ENCODE results near the gene ZNF488. TPM values are rescaled to one million over a fixed set of nuclear protein-coding genes. Genes with fewer than 3 reads are reported as not detected.

ZNF488 gene
- total RNA-seq, 4 donors from 2014 or later = 0.11 TPM; not detected in 3

GRCh38 chr10:47351899-47352815, 31.9 kb downstream of the ZNF488 start:
- no peaks in the 10 kb centered on the region for H3K4me1 ChIP-seq
- H3K27me3 ChIP-seq = no peaks in the 10 kb centered on the region
- H3K27ac ChIP-seq (replicated peaks in 1 of 4) = no peak overlapping the region
- no peaks in the 10 kb centered on the region for H3K36me3 ChIP-seq
- no peaks in the 10 kb centered on the region for H3K9me3 ChIP-seq
- no peak overlapping the region for H3K4me3 ChIP-seq
- DNase-seq (ENCODE audit: extremely low spot score) = no peak
- intact Hi-C loops (cut with DNase I) = no loop called here
- TF ChIP-seq POLR2A (IDR thresholded peaks at IDR 0.05; ENCODE audit: low read depth) (no peak), POLR2AphosphoS5 (IDR thresholded peaks at IDR 0.05) (no peak), CTCF (IDR thresholded peaks at IDR 0.05) (no peak), EP300 (IDR thresholded peaks at IDR 0.05) (no peak)
- WGBS = 91% methylated on average over 10 of the region's 14 CpGs

GRCh38 chr10:47350671-47351640, 33.1 kb downstream of the ZNF488 start:
- Histone ChIP-seq H3K4me1 (no peaks in the 10 kb centered on the region), H3K27me3 (no peaks in the 10 kb centered on the region), H3K36me3 (no peaks in the 10 kb centered on the region), H3K27ac (replicated peaks in 1 of 4) (no peak overlapping the region), H3K9me3 (no peaks in the 10 kb centered on the region), H3K4me3 (no peak overlapping the region)
- no peak for DNase-seq (ENCODE audit: extremely low spot score)
- TF ChIP-seq CTCF (IDR thresholded peaks at IDR 0.05) = no peak
- TF ChIP-seq POLR2AphosphoS5 (IDR thresholded peaks at IDR 0.05) = no peak
- no peak for TF ChIP-seq POLR2A (IDR thresholded peaks at IDR 0.05; ENCODE audit: low read depth)
- TF ChIP-seq EP300 (IDR thresholded peaks at IDR 0.05) = no peak
- WGBS = 90% methylated on average over 20 of the region's 39 CpGs
- intact Hi-C loops (cut with DNase I) = no loop called here

- intact Hi-C loops (cut with DNase I) = no loop called here
- no peak for DNase-seq (ENCODE audit: extremely low spot score)
- 96% methylated on average over 14 of the region's 31 CpGs for WGBS
- Histone ChIP-seq H3K4me3 (no peak overlapping the region), H3K9me3 (no peaks in the 10 kb centered on the region), H3K36me3 (no peaks in the 10 kb centered on the region), H3K27me3 (no peaks in the 10 kb centered on the region), H3K4me1 (no peaks in the 10 kb centered on the region), H3K27ac (replicated peaks in 1 of 4) (no peak overlapping the region)
- TF ChIP-seq POLR2A (IDR thresholded peaks at IDR 0.05; ENCODE audit: low read depth) (no peak), CTCF (IDR thresholded peaks at IDR 0.05) (no peak), POLR2AphosphoS5 (IDR thresholded peaks at IDR 0.05) (no peak)
Measured at GRCh38 chr10:47349941-47350371, 34.1 kb downstream of the ZNF488 start.

- Histone ChIP-seq H3K27ac (replicated peaks in 1 of 4) (no peak overlapping the region), H3K4me1 (no peaks in the 10 kb centered on the region), H3K27me3 (no peaks in the 10 kb centered on the region), H3K9me3 (no peaks in the 10 kb centered on the region), H3K36me3 (no peaks in the 10 kb centered on the region), H3K4me3 (no peak overlapping the region)
- 95% methylated on average over 18 of the region's 22 CpGs for WGBS
- intact Hi-C loops (cut with DNase I) = no loop called here
- no peak for DNase-seq (ENCODE audit: extremely low spot score)
- TF ChIP-seq EP300 (IDR thresholded peaks at IDR 0.05) = no peak
- no peak for TF ChIP-seq POLR2AphosphoS5 (IDR thresholded peaks at IDR 0.05)
- no peak for TF ChIP-seq POLR2A (IDR thresholded peaks at IDR 0.05; ENCODE audit: low read depth)
- TF ChIP-seq CTCF (IDR thresholded peaks at IDR 0.05) = no peak
Measured at GRCh38 chr10:47349516-47349915, 34.6 kb downstream of the ZNF488 start.

Measured in esophagus muscularis mucosa (tissue), 4 donors.